GM12872 (cell line): ENCODE results near the gene CFAP299.

Experiments
- TF ChIP-seq, protein P1 (sequence below): IDR thresholded peaks from 3 replicates; pipeline ENCODE4 v1.5.1; 2011; ENCODE audit warnings: low read depth, mild to moderate bottlenecking, low read length, moderate library complexity; ENCODE audit not compliant: insufficient read depth

CFAP299 gene

DNA sequence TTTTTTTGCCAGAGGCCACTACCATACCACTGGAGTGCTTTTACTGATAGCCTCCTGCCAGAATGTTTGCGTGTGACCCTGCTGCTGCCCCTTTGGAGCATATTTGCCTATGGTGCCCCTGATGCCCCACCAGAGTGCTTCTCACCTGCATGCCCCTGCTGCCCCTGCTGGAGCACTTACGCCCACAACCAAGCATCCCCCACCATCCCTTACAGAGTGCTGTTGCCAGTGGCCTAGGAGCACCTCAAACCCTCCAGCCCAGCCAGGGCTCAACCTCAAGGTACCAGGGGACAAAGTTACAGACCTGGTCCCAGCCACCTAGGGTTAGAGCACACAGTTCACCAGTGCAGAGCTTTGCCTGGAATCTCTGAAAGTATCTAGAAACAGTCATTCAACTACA, 207.2 kb downstream of the CFAP299 start:
- TF ChIP-seq, protein P1, sequence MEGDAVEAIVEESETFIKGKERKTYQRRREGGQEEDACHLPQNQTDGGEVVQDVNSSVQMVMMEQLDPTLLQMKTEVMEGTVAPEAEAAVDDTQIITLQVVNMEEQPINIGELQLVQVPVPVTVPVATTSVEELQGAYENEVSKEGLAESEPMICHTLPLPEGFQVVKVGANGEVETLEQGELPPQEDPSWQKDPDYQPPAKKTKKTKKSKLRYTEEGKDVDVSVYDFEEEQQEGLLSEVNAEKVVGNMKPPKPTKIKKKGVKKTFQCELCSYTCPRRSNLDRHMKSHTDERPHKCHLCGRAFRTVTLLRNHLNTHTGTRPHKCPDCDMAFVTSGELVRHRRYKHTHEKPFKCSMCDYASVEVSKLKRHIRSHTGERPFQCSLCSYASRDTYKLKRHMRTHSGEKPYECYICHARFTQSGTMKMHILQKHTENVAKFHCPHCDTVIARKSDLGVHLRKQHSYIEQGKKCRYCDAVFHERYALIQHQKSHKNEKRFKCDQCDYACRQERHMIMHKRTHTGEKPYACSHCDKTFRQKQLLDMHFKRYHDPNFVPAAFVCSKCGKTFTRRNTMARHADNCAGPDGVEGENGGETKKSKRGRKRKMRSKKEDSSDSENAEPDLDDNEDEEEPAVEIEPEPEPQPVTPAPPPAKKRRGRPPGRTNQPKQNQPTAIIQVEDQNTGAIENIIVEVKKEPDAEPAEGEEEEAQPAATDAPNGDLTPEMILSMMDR: no peak

DNA sequence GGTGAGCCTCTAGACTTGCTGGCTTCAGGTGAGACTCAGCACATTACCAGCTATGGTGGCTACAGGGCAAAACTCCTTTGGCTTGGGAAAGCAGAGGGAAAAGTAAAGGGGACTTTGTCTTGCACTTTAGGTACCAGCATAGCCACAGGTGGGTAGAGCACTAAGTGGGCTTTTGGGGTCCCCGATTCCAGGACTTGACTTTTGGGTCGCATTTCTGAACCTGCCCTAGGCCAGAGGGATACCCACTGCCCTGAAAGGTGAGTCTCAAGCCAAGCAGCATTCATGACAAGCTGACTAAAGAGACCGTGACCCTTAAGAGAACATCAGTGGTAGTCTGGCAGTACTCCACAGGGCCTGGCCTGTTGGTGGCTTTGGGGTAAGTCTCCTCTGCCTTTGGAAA, 224.8 kb downstream of the CFAP299 start:
- TF ChIP-seq, protein P1: no peak

DNA sequence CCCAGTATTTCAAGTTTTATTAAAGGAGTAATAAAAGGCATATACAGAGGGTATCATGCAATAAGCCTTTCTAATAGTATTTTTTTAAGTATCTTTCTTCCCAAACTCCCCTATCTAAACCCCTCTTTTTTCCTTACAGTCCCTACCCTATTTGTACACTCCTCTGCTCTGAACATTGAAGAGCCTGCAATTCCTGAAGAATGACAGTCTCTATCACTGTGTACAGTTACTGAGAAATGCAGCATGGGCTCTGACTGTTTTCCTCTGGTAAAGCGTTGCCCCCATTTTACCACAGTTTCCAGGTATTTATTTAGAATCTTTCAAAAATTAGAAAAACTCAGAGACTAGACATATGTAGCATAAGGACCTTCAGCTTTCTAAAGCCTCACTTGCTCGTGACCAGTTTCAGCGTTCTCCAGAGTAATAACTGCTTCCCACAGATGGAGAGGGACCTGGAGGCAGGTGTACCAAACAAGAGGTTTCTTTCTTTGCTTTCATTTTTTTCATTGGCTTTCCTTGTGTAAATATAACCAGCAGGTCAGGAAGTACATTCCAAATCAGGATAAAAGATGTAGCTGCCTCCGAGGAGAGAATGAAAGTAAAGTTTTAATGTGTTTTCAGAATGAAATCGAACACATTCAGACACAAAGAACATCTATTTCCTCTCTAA, 230.8 kb downstream of the CFAP299 start:
- TF ChIP-seq, protein P1: no peak

DNA sequence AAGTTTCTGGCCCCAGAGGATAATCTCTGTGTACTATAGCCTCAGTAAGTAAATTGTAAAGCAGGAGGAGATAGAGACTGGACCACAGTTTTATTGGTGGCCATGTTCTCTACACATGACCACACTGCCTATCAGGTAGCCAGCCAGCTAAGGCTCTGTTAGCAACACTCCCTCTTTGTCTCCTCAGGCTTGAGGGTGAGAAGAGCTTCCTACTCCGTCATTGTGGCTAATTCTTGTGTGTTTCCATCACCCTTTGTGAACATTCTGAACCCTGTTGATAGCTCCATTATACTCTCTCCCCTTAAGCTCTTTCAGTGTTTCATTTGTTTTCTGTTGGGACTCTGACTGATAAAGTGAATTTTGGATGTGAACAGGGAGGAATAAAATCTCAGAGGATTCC, 233.4 kb downstream of the CFAP299 start:
- TF ChIP-seq, protein P1: no peak

DNA sequence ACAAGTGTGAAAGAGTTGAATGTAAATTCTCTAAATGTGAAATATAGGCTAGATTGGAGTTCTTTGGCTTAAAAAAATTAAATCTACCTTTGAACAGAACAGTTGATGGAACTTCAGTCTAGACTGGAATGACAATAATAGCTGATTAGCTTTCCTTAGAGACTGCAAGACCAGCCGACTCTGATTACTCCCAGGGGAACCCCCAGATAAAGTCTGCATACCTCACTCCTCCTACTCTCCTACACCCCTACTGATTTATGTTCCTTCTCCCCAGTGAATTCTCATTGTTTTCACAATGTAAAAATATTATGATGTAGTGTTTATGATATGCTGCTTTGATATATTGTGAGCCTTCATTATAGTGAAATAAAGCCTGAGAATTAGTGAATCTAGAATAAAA, 241.3 kb downstream of the CFAP299 start:
- TF ChIP-seq, protein P1: no peak

DNA sequence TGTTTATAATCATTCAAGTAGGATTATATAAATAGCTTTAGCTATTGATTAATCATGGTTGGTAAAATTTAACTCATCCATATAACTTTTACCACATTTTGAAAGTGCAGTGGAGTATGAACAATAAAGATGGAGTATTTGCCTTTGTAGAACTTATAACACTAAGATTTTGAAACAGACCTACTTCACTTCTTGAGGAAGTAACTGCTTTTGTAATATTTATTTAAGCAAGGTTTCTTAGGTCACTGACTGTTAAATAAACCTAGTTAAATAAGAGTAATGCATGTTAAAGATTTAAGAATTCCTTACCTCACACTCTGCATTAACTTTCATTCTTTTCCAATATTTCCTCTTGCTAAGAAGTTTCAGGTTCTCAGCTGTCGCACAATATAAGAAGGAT, 242.5 kb downstream of the CFAP299 start:
- TF ChIP-seq, protein P1: no peak

DNA sequence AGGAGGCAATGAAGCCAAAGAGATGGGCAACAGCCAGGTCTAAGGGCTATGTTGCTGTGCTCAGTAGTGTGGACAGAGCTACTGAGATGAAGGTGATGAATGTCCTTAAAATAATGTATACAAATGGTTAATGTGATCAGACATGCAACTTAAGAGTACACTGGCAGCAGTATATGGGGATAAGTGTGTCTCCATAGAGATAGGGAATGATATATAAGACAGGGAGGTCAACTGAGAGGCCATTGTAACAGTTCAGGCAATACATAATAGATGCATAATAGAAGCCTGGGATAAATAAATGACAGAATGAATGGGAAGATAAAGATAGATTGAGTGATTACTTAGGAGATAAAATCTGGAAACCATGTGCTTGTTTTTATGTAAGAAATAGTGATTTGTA, 250.0 kb downstream of the CFAP299 start:
- TF ChIP-seq, protein P1: no peak
